Omental fat pad (tissue), 4 donors: ENCODE results near the gene ATP4B. TPM values are rescaled to one million over a fixed set of nuclear protein-coding genes. Genes with fewer than 3 reads are reported as not detected.

Experiments
- ATAC-seq: fragments of 150-250 bp; one replicate; pipeline ENCODE4 v1.9.1; 2016; ENCODE audit warnings: mild to moderate bottlenecking, moderate library complexity; ENCODE audit not compliant: low FRiP score
- DNase-seq: peaks from one replicate; pipeline ENCODE4 v3.0.0-alpha.2; 2019; ENCODE audit warnings: low spot score
- total RNA-seq, 4 donors: library from RNA; depleted of rRNA; stranded (reverse); fragments of >200 nt; gene quantifications; one replicate each; pipeline ENCODE4 v1.1.0, GENCODE V29; 2016
- TF ChIP-seq, protein P1 (sequence below), 3 donors: fragments of 450-650 bp; IDR thresholded peaks; one replicate each; pipeline ENCODE4 v1.5.1; 2016 to 2017; ENCODE audit warnings: antibody characterized with exemption in 3 of 3, mild to moderate bottlenecking in 3 of 3, moderate library complexity in 2 of 3

The ATP4B gene
- total RNA-seq = not detected

DNA sequence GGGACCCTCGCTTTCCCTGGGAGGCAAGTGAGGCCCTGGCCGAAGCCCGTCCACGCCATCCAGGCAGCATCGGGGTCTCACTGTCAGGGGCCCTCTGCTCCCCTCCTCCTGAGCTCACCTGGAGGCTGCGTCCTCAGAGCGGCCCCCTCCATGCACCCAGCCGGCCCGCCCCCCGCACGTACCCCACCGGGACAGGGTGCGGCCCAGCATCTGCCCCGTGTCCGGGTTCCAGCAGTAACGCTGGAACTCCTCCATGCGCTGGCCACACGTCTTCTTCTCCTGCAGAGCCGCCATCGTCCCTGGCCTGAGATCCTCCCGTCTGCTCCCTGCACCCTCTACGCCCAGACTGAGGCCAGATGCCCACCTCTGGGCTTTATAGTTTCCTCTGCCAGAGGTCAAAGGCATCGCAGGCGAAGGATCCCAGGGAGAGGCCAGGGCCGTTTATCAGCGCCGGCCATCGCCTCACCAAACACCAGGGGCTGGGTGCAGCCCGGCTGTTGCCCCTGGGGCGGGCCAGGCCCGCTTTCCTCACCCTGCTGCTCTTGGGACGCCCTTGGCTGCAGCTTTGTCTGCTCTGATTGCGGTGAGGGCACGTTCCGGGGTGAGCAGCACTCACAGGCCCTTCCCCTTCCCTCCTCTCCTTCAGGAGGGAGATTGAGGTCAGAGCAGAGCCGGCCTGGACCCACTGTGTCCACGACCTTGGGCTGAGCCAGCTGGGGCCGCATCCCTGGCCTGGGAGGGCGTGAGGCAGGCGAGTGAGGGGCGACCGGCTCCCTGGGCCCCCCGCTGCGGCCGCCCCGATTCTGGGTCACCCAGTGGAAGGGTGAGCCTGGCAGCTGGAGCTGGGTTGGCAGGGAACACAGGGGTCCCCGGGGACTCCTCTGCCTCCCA lies at the start of gene ATP4B:
TSS of gene ATP4B (minus strand) at position 348 of the 891 bp plus-strand sequence. CDS start at position 294, 54 bp downstream.
- DNase-seq = no peak
- TF ChIP-seq, protein P1, sequence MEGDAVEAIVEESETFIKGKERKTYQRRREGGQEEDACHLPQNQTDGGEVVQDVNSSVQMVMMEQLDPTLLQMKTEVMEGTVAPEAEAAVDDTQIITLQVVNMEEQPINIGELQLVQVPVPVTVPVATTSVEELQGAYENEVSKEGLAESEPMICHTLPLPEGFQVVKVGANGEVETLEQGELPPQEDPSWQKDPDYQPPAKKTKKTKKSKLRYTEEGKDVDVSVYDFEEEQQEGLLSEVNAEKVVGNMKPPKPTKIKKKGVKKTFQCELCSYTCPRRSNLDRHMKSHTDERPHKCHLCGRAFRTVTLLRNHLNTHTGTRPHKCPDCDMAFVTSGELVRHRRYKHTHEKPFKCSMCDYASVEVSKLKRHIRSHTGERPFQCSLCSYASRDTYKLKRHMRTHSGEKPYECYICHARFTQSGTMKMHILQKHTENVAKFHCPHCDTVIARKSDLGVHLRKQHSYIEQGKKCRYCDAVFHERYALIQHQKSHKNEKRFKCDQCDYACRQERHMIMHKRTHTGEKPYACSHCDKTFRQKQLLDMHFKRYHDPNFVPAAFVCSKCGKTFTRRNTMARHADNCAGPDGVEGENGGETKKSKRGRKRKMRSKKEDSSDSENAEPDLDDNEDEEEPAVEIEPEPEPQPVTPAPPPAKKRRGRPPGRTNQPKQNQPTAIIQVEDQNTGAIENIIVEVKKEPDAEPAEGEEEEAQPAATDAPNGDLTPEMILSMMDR (IDR thresholded peaks at IDR 0.05) = no peak
- ATAC-seq = no peak

DNA sequence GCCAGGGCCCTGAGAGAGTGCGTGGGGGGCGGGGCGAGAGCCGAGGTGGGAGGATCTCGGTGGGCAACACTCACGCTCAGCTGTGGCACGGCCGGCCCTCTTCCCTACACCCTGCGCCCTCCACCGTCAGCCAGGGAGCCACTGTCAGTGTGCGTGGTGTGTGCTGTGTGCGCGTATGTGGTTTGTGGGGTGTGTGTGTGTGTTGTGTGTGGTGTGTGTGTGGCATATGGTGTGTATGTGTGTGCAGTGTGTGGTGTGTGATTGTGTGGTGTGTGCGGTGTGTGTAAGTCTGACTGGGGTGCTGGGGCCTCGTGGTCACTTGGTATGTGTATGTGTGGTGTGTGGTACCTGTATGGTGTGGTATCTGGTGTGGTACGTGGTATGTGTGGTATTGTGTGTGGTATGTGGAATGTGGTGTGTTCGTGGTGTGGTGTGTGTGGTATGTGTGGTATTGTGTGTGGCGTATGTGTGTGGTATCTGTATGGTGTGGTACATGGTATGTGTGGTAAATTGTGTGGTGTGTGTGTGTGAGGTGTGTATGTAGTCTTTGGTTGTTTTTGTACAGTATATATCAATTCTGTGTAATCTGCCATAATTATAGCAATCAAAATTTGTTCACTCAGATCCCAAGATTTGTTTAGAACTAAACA lies 14.1 kb upstream of the ATP4B start:
- DNase-seq (no peak), ATAC-seq (no peak)
- TF ChIP-seq, protein P1 (IDR thresholded peaks at IDR 0.05) = no peak

DNA sequence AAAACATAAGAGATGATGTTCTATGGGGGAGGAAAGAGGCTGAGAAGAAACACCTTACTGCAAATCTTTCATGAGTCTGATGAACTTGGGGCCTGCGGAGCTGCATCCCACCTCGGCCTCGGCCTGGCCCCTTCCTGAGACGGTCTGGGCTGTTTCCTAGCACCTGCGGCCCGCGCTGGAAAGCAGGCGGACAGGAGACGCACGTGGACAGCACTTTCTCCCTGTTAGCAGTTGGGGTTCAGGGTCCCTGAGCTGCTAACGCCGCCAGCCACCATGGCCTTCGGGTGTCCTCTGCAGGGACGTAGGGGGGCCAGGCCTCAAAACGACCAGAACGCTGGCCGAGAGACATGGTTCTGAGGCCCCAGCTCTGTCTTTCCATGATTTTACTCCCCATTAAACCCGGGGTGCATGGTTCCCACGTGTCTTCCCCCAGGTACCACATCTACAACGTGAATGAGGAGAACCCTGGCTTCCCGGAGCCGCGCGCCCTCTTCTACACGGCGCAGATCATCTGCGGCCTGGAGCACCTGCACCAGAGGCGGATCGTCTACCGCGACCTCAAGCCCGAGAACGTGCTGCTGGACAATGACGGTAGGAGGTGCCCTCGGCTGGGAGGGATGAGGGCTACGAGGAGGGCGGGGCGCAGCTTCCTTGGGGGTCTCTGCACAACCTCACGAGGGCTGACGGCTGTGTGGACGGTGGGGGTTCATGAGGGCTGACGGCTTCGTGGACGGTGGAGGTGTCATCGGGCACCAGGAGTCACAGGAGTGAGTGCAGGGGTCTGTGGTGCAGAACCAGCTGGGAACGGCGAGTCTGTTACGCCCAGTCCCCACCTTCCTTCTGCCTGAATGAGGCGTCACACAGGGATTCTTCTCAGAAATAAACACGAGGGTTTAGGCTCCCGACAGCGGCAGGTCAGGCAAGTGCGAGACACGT lies 13.3 kb upstream of the ATP4B start:
- TF ChIP-seq, protein P1 (IDR thresholded peaks at IDR 0.05) = no peak
- DNase-seq (no peak), ATAC-seq (no peak)

DNA sequence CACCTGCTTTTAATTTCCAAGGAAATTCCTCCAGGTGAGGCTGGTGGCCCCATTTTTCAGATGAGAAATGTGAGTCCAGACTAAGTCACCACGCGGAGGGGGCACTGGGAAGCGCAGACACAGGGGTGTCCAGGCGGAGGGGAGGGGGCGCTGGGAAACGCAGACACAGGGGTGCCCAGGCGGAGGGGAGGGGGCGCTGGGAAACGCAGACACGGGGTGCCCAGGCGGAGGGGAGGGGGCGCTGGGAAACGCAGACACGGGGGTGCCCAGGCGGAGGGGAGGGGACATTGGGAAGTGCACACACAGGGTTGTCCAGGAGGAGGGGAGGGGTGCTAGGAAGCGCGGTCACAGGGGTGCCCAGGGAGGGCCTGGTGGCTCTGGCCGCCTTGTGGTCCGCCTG lies 12.5 kb upstream of the ATP4B start:
- ATAC-seq (no peak), DNase-seq (no peak)
- TF ChIP-seq, protein P1 (IDR thresholded peaks at IDR 0.05) = no peak

DNA sequence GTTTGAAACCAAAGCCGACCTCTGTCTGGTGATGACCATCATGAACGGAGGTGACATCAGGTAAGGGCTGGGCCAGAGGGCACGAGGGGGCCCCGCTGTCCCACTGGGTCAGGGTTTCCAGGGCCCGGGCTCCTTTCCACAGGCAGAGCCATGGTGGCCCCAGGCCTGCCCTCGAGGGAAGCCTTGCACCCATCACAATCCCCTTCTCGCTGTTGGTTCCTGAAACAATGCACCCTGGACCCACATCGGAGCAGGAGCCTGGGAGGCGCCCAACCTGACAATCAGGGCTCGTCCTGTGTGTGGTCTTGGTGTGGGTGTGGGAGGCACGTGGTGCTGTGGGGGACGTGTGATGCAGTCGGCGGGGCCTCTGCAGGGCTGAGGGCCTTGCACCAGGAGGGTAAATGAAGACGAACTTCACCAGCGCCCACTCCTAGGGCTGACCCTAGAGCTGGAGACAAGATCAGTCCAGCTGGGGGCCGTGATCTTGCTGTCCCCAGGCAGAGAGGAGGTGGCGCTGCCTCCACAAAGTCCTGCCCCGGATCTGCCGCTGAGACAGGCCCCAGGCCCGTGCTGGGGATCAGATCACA lies 11.8 kb upstream of the ATP4B start:
- ATAC-seq = no peak
- DNase-seq = no peak
- TF ChIP-seq, protein P1 (IDR thresholded peaks at IDR 0.05) = no peak

DNA sequence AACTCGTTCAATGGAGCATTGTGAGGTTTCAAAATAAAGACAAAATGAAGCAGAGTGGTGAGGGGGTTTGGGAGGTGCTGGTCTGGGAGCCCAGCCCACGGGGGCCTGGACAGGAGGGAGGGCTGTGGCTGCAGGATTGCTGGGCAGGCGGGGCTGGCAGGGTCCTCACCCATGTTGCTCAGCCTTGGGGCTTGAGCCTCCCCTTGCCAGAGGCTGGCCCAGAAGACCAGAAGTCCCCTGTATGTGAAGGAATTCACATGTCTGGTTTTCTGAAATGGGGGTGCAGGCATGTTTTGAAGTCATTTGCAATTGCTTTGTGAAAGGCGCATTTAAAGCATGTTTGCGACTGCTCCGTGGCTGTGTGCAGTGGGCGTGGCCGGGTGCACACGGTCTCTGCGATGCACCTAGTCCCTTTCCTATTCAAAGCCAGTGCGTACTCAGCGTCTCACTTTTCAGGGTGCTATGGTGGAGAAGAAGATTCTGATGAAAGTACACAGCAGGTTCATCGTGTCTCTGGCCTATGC lies 11.3 kb upstream of the ATP4B start:
- ATAC-seq (no peak), DNase-seq (no peak)
- TF ChIP-seq, protein P1 (IDR thresholded peaks at IDR 0.05) = no peak
